Superior temporal gyrus (tissue), 1 donor: ENCODE results near the gene GAS7.
A peak's percentile ranks its signal among the peaks of the same experiment; 100 is the strongest.
"Not testable (repeated sequence)": the region's sequence is repeated elsewhere in the genome, so short reads cannot be mapped to it uniquely, and the experiment has no call there.

ENCODE experiments used
- DNase-seq: peaks from one replicate; pipeline ENCODE4 v3.0.0-alpha.2; 2016; ENCODE audit errors: extremely low spot score

GAS7 gene

GRCh38 chr17:10022416-10022815 lies 176.0 kb downstream of the GAS7 start:
- DNase-seq, result no peak

- DNase-seq, result no peak
Observed at GRCh38 chr17:10021272-10021984, 177.0 kb downstream of the GAS7 start.

GRCh38 chr17:10019941-10020451 lies 178.4 kb downstream of the GAS7 start:
- DNase-seq, result no peak

- peak; percentile 57 for DNase-seq
Observed at GRCh38 chr17:10018461-10018891, 179.9 kb downstream of the GAS7 start.

GRCh38 chr17:10016958-10017570 lies 181.3 kb downstream of the GAS7 start:
- not testable (repeated sequence) for DNase-seq

- peak; percentile 24 for DNase-seq
Observed at GRCh38 chr17:10013365-10014112, 184.9 kb downstream of the GAS7 start.

GRCh38 chr17:10010752-10011151 lies 187.7 kb downstream of the GAS7 start:
- peak; percentile 29 for DNase-seq

GRCh38 chr17:10003705-10004104 lies 194.7 kb downstream of the GAS7 start:
- peak; percentile 11 for DNase-seq

GRCh38 chr17:10002567-10003360 lies 195.6 kb downstream of the GAS7 start:
- DNase-seq, result not testable (repeated sequence)

- DNase-seq, result no peak
Observed at GRCh38 chr17:10001306-10001873, 197.0 kb downstream of the GAS7 start.

- DNase-seq, result no peak
Observed at GRCh38 chr17:9999919-10000695, 198.3 kb downstream of the GAS7 start.

GRCh38 chr17:9998060-9998459 lies 200.3 kb downstream of the GAS7 start:
- no peak for DNase-seq

GRCh38 chr17:9994761-9995160 lies 203.6 kb downstream of the GAS7 start:
- no peak for DNase-seq

- no peak for DNase-seq
Observed at GRCh38 chr17:9991796-9992195, 206.6 kb downstream of the GAS7 start.

- no peak for DNase-seq
Observed at GRCh38 chr17:9991351-9991750, 207.1 kb downstream of the GAS7 start.

GRCh38 chr17:9987779-9988585 lies 210.4 kb downstream of the GAS7 start:
- DNase-seq, result no peak

- peak; percentile 59 for DNase-seq
Observed at GRCh38 chr17:9986754-9987382, 211.5 kb downstream of the GAS7 start.

- no peak for DNase-seq
Observed at GRCh38 chr17:9985646-9986045, 212.8 kb downstream of the GAS7 start.

GRCh38 chr17:9984768-9985167 lies 213.6 kb downstream of the GAS7 start:
- no peak for DNase-seq
